MCF 10A (cell line): ENCODE data around the gene MTMR1. TPM values are rescaled to one million over a fixed set of nuclear protein-coding genes. Genes with fewer than 3 reads are reported as not detected.

Experiments
- BruUV-seq: library from RNA; stranded (reverse); fragments of 400-500 nt; replicated peaks from 2 replicates; lab custom pipeline; 2021; lab: Mats Ljungman, UMichigan
- CTCF ChIA-PET: fragments of 300-600 bp; sonication (Branson Sonifier 250); formaldehyde crosslinking; extraction: SDS; loops from one replicate; lab custom pipeline; 2021; ENCODE audit warnings: antibody characterized with exemption, inconsistent platforms; lab: Yijun Ruan, JAX
- POLR2A ChIA-PET: fragments of 300-600, 350-650 bp; sonication (Branson Sonifier 250); formaldehyde crosslinking; extraction: SDS; loops from one replicate; lab custom pipeline; 2020; ENCODE audit warnings: antibody characterized with exemption, inconsistent platforms; lab: Yijun Ruan, JAX
- DNase-seq: peaks from one replicate; pipeline ENCODE4 v3.0.0-alpha.2; 2018; ENCODE audit not compliant: unreplicated experiment
- H3K27ac Mint-ChIP-seq: one replicate; pipeline ENCODE4 v1.8.0; 2022; ENCODE audit warnings: mild to moderate bottlenecking, low read depth, mixed read lengths; ENCODE audit not compliant: unreplicated experiment
- H3K27me3 Mint-ChIP-seq: one replicate; pipeline ENCODE4 v1.8.0; 2022; ENCODE audit warnings: mixed read lengths; ENCODE audit not compliant: insufficient read depth, unreplicated experiment
- H3K36me3 Mint-ChIP-seq: one replicate; pipeline ENCODE4 v1.8.0; 2022; ENCODE audit warnings: mild to moderate bottlenecking, moderate library complexity, mixed read lengths; ENCODE audit not compliant: insufficient read depth, unreplicated experiment
- H3K4me1 Mint-ChIP-seq: one replicate; pipeline ENCODE4 v1.8.0; 2022; ENCODE audit warnings: mixed read lengths; ENCODE audit not compliant: insufficient read depth, unreplicated experiment
- H3K4me3 Mint-ChIP-seq: one replicate; pipeline ENCODE4 v1.8.0; 2022; ENCODE audit warnings: mild to moderate bottlenecking, moderate library complexity, mixed read lengths; ENCODE audit not compliant: unreplicated experiment
- H3K9me3 Mint-ChIP-seq: one replicate; pipeline ENCODE4 v1.8.0; 2022; ENCODE audit warnings: mixed read lengths; ENCODE audit not compliant: unreplicated experiment
- intact Hi-C: fragments of 100-400 bp; cut with micrococcal nuclease; formaldehyde crosslinking; loops from 2 replicates; pipeline ENCODE4 v1.14.1; 2022
- total RNA-seq: library from RNA; stranded (reverse); gene quantifications from 2 replicates; pipeline ENCODE4 v1.2.3, GENCODE V29; 2022
- TF ChIP-seq, protein P1 (sequence below): fragments of 200-600 bp; IDR thresholded peaks from one replicate; pipeline ENCODE4 v1.8.0; 2022; ENCODE audit warnings: antibody characterized with exemption, mild to moderate bottlenecking; ENCODE audit not compliant: unreplicated experiment

MTMR1 gene
- total RNA-seq, 1 experiment from 2014 or later, result 24.7 TPM

DNA sequence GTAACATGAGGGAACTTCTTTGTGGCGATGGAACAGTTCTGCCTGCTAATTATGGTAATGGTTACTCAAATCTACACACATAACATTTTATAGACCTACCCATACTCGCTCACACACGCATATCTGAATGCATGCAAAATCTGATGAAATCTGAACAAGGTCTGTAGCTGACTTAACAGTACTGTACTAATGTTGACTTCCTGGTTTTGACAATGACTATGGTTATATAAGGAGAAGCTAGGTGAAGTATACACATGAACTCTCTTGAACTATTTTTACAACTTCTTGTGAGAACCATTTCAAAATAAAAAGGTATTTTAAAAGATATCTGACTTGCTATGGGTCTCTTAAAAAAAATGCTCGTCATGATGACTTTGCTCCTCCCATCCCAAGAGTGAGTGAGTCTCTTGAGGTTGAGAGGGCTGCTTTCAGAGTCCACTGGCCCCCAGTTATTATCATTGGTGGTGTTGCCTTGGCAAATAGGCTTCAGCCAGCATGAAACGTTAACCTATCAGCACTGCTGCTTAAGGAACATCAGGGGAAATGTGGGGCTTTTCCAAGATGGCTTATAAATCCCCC lies 99.8 kb downstream of the MTMR1 start:
- BruUV-seq, result no TSS peak
- Mint-ChIP-seq H3K27ac (no peak overlapping the region), H3K9me3 (peaks cover 7% of the 10 kb centered on the region), H3K36me3 (peaks cover 57% of the 10 kb centered on the region), H3K27me3 (no peaks in the 10 kb centered on the region), H3K4me1 (no peaks in the 10 kb centered on the region), H3K4me3 (no peak overlapping the region)
- intact Hi-C loops, result no loop called here
- CTCF ChIA-PET, result no interaction called here
- DNase-seq, result no peak
- TF ChIP-seq, protein P1, sequence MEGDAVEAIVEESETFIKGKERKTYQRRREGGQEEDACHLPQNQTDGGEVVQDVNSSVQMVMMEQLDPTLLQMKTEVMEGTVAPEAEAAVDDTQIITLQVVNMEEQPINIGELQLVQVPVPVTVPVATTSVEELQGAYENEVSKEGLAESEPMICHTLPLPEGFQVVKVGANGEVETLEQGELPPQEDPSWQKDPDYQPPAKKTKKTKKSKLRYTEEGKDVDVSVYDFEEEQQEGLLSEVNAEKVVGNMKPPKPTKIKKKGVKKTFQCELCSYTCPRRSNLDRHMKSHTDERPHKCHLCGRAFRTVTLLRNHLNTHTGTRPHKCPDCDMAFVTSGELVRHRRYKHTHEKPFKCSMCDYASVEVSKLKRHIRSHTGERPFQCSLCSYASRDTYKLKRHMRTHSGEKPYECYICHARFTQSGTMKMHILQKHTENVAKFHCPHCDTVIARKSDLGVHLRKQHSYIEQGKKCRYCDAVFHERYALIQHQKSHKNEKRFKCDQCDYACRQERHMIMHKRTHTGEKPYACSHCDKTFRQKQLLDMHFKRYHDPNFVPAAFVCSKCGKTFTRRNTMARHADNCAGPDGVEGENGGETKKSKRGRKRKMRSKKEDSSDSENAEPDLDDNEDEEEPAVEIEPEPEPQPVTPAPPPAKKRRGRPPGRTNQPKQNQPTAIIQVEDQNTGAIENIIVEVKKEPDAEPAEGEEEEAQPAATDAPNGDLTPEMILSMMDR, result no peak
- POLR2A ChIA-PET, result no interaction called here

DNA sequence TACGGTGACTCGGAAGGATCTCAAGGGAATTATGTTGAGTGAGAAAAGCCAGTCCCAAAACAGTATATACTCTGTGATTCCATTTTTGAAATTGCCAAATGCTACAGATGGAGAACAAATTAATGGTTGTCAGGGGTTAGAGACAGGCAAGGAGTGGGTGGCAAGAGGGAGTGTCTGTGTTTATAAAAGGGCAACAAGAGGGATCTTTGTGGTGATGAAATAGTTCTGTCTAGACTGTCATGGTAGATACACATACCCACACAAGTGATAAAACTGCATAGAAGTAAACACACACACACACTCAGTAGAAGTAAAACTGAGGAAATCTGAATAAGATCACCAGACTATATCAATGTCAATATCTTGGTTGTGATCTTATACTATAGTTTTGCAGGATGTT lies 112.5 kb downstream of the MTMR1 start:
- peaks cover 8% of the 10 kb centered on the region for H3K36me3 Mint-ChIP-seq
- TF ChIP-seq, protein P1, result no peak
- H3K27me3 Mint-ChIP-seq, result no peaks in the 10 kb centered on the region
- BruUV-seq, result no TSS peak
- no peaks in the 10 kb centered on the region for H3K4me1 Mint-ChIP-seq
- intact Hi-C loops, result no loop called here
- no peak overlapping the region for H3K4me3 Mint-ChIP-seq
- H3K27ac Mint-ChIP-seq, result no peak overlapping the region
- no peaks in the 10 kb centered on the region for H3K9me3 Mint-ChIP-seq
- no peak for DNase-seq
- CTCF ChIA-PET, result no interaction called here
- POLR2A ChIA-PET, result no interaction called here

DNA sequence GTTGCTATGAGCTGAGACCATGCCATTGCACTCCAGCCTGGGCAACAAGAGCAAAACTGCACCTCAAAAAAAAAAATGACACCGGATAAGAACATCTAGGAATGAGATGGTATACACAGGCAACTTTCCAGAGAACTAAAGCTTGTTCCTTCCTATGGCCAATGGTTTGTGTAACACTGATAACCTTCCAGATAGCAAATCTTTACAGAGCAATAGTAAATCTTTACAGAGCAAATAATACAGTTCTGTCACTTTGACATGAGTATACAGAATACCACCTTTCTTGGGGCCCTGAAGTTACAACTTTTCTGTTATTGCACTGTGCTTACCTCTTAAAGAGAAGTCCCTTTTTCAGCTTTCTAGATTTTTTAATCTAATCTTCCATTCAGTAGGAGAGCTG lies 113.6 kb downstream of the MTMR1 start:
- H3K4me3 Mint-ChIP-seq, result no peak overlapping the region
- intact Hi-C loops, result no loop called here
- H3K9me3 Mint-ChIP-seq, result no peaks in the 10 kb centered on the region
- peaks cover 5% of the 10 kb centered on the region for H3K36me3 Mint-ChIP-seq
- H3K27ac Mint-ChIP-seq, result no peak overlapping the region
- DNase-seq, result no peak
- BruUV-seq, result no TSS peak
- ChIA-PET CTCF (no interaction called here), POLR2A (no interaction called here)
- H3K27me3 Mint-ChIP-seq, result no peaks in the 10 kb centered on the region
- no peaks in the 10 kb centered on the region for H3K4me1 Mint-ChIP-seq
- TF ChIP-seq, protein P1, result no peak

DNA sequence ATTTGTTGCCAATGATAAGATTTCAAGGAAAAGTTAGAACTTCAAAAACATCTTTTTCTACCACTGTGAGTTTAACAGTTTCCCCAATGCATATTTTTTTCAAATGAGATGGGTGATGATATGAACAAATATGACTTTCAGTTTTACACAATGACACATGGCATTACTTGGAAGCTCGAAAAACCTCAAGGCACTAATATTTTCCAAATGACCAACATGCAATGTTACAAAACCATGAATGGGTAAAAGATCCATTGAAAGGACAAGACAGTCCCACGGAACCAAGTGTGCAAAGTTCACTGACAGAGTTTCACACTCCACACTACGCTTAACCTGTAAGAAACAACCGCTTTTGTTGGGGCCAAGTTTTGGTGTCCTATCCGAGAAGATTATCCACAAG lies 120.7 kb downstream of the MTMR1 start:
- no peak for DNase-seq
- intact Hi-C loops, result no loop called here
- TF ChIP-seq, protein P1, result no peak
- BruUV-seq, result no TSS peak
- ChIA-PET CTCF (no interaction called here), POLR2A (no interaction called here)
- H3K4me3 Mint-ChIP-seq, result no peak overlapping the region
- peaks cover 7% of the 10 kb centered on the region for H3K9me3 Mint-ChIP-seq
- H3K27ac Mint-ChIP-seq, result no peak overlapping the region
- no peaks in the 10 kb centered on the region for H3K27me3 Mint-ChIP-seq
- H3K4me1 Mint-ChIP-seq, result no peaks in the 10 kb centered on the region
- H3K36me3 Mint-ChIP-seq, result peaks cover 29% of the 10 kb centered on the region

Other genes with a start within 250 kb of the MTMR1 start
- 11.6 and 11.9 TPM in 2 replicates for gene MTM1, start 124.8 kb upstream of the MTMR1 start, total RNA-seq
- gene CD99L2, start 205.3 kb downstream of the MTMR1 start, total RNA-seq, result 37.6 and 42.4 TPM in 2 replicates